Stimulated activated CD4-positive, alpha-beta T cell treated with anti-CD3 and anti-CD28 coated beads, Interleukin-1b, Interleukin-23, amount 100 ng/mL, for 48 hours (primary cell): ENCODE measurements around the gene CEP112.
A peak's percentile ranks its signal among the peaks of the same experiment; 100 is the strongest.
"Not testable (repeated sequence)": the region's sequence is repeated elsewhere in the genome, so short reads cannot be mapped to it uniquely, and the experiment has no call there.

Experiments used
- DNase-seq: peaks from one replicate; pipeline ENCODE4 v3.0.0-alpha.2; 2020

Gene CEP112

GRCh38 chr17:65755799-65756198 lies 436.1 kb downstream of the CEP112 start:
- no peak for DNase-seq

GRCh38 chr17:65754630-65755029 lies 437.3 kb downstream of the CEP112 start:
- no peak for DNase-seq

- DNase-seq, result no peak
Observed at GRCh38 chr17:65754081-65754480, 437.9 kb downstream of the CEP112 start.

- no peak for DNase-seq
Observed at GRCh38 chr17:65753348-65753747, 438.6 kb downstream of the CEP112 start.

- DNase-seq, result no peak
Observed at GRCh38 chr17:65751263-65751662, 440.7 kb downstream of the CEP112 start.

- peak; percentile 23 for DNase-seq
Observed at GRCh38 chr17:65750631-65751115, 441.3 kb downstream of the CEP112 start.

- no peak for DNase-seq
Observed at GRCh38 chr17:65750166-65750565, 441.8 kb downstream of the CEP112 start.

GRCh38 chr17:65749479-65749878 lies 442.5 kb downstream of the CEP112 start:
- peak; percentile 5 for DNase-seq

GRCh38 chr17:65745241-65745640 lies 446.7 kb downstream of the CEP112 start:
- DNase-seq, result no peak

GRCh38 chr17:65743308-65743655 lies 448.7 kb downstream of the CEP112 start:
- DNase-seq, result no peak

GRCh38 chr17:65742403-65743307 lies 449.3 kb downstream of the CEP112 start:
- no peak for DNase-seq

GRCh38 chr17:65741710-65742109 lies 450.2 kb downstream of the CEP112 start:
- no peak for DNase-seq

- DNase-seq, result no peak
Observed at GRCh38 chr17:65739034-65739433, 452.9 kb downstream of the CEP112 start.

GRCh38 chr17:65737451-65737850 lies 454.5 kb downstream of the CEP112 start:
- no peak for DNase-seq

- DNase-seq, result no peak
Observed at GRCh38 chr17:65733314-65733713, 458.6 kb downstream of the CEP112 start.

GRCh38 chr17:65732667-65733066 lies 459.3 kb downstream of the CEP112 start:
- not testable (repeated sequence) for DNase-seq

- no peak for DNase-seq
Observed at GRCh38 chr17:65730711-65731169, 461.2 kb downstream of the CEP112 start.

- DNase-seq, result no peak
Observed at GRCh38 chr17:65729207-65729606, 462.7 kb downstream of the CEP112 start.

- no peak for DNase-seq
Observed at GRCh38 chr17:65727832-65728231, 464.1 kb downstream of the CEP112 start.

GRCh38 chr17:65727246-65727645 lies 464.7 kb downstream of the CEP112 start:
- no peak for DNase-seq

GRCh38 chr17:65723431-65724151 lies 468.3 kb downstream of the CEP112 start:
- no peak for DNase-seq

- DNase-seq, result no peak
Observed at GRCh38 chr17:65718601-65719000, 473.3 kb downstream of the CEP112 start.

- no peak for DNase-seq
Observed at GRCh38 chr17:65712383-65713267, 479.3 kb downstream of the CEP112 start.
